Stimulated activated CD8-positive, alpha-beta memory T cell treated with anti-CD3 and anti-CD28 coated beads, Interleukin-15, amount 100 ng/mL, for 1 hour (primary cell): ENCODE results near the gene MORF4L1.
"Not testable (repeated sequence)": the region's sequence is repeated elsewhere in the genome, so short reads cannot be mapped to it uniquely, and the experiment has no call there.

Experiments
- DNase-seq: peaks from one replicate; pipeline ENCODE4 v3.0.0-alpha.2; 2020; ENCODE audit warnings: low read depth

Gene MORF4L1

DNA sequence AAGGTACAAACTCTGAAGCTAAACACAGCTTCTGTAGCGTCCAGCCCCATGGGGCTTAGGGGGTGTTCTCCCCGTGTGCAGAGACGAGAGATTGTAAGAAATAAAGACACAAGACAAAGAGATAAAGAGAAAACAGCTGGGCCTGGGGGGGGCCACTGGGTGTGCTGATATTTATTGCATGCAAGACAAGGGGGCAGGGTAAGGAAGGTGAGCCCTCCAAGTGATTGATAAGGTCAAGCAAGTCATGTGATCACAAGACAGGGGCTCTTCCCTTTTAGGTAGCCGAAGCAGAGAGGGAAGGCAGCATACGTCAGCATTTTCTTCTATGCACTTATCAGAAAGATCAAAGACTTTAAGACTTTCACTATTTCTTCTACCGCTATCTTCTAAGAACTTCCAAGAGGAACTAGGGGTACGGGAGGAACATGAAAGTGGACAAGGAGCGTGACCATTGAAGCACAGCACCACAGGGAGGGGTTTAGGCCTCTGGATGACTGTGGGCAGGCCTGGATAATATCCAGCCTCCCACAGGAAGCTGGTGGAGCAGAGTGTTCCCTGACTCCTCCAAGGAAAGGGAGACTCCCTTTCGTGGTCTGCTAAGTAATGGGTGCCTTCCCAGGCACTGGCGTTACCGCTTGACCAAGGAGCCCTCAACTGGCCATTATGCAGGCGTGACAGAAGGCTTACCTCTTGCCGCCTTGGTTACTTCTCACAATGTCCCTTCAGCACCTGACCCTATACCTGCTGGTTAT lies 29.8 kb downstream of the MORF4L1 start:
- not testable (repeated sequence) for DNase-seq

DNA sequence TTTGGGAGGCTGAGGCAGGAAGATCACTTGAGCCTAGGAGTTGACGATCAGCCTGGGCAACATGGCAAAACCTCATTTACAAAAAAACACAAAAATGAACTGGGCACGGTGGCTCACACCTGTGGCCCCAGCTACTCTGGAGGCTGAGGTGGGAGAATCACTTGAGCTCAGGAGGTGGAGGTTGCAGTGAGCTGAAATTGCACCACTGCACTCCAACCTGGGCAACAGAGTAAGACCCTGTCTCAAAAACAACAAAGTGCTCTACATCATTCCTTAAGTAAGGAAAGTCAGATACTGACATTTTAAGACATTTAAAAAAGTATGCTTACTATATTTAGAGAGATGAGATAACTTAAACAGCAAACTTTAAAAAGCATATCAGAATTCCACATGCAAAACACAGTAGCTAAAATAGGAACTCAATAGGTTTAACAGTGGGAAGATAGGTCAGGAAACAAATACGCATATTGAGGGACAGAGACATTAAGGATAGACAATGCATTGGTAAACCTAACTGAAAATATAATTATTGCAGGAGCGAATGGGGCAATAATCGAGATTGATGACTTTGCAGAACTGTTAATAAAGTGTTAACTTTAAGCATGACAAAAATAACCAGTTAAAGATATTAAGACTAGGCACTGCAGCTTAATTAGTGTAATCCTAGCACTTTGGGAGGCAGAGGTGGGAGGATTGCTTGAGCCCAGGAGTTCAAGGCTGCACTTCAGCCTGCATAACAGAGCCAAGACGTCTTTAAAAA lies 32.1 kb downstream of the MORF4L1 start:
- DNase-seq: no peak

DNA sequence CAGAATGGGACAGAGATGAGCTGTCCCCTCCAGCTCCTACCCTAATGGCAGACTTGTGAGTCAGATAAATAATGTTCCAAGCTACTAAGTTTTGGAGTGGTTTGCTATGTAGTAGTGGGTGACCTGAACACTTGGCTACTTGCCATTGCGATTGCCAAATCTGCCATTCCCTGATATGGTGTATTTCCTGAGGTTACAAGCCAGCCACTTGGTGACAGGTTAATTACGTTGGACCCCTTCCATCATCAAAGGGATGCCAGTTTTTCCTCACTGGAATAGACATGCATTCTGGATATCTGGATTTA lies 33.6 kb downstream of the MORF4L1 start:
- DNase-seq: no peak

DNA sequence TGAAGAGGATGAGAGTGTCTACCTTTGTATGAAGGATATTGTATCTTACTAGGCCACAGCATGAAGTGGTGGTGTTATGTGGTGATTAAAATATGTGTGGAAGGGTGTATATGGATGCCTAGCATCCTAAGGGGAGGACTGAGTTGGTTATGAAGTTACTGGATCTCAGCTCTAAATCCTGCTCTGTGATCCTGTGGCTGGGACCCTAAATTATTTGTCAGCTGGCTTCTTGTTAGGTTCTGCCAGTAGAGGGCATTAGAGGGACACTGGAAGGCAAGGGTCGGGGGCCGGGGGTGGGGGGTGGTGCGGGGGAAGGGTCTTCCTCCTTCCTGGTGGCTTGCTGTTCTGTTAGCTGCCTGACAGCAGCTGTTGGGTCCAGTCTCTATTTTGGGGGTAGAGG lies 34.9 kb downstream of the MORF4L1 start:
- no peak for DNase-seq

DNA sequence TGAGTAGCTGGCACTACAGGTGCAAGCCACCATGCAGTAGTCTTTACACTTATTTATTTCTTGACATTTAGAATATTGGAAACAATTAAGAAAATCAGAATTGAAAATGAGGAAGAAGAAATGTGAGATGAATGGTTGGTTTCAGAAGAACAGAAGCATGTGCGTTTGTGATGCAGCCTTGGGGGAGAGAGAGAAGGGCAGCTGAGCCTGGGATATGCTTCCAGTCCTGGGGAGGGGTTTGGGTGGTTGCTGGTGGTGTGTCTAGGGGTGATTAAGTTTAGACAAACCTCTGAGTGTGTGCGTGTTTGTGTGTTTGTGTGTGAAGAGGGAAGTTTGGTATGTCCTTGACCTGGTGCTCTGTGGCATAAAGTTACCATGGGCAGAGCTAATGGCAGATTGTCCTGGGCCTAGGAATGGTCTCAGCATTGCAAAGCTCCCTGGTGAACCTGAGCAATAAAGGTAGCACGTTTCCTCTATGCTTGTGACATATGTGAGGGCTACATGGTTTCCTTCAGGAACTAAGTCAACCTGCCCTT lies 36.5 kb downstream of the MORF4L1 start:
- DNase-seq: no peak

DNA sequence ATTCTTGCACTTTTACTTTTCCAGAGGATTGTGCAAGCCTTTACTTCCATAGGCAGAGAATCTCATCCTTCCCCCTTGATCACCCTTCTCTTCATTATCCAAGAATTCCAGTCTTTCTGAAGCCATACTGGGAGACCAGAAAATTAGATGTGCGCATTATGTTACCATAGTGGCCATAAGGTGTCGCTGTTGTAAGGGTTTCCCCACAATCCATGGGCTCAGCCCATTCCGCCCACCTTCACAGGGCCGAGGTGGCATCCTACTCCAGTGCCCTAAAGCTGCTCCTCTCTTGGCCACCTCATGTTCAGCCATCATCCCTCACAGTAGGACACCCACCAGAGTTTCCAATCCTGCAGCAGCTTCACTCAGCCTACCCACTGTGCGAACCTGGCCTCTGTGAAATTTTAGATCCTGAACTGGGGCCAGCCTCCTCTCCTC lies 37.1 kb downstream of the MORF4L1 start:
- DNase-seq: no peak

DNA sequence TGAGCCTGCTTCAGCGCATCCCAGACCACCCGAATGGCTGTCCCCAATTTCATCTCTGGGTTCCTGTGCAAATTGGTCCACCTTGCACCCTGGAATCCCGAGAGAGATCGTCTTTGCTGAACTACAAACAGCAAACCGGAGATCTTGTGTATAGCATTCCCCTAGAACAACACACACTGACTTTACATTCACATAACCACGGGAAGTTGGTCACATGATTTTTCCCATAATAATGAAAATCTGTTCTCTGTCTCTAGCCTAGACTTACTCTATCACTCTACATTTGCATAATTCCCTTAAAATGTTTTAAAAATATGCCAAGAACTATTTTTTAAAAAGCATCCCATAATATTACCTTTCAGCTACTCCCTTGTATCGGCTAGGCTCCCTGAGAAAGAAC lies 37.6 kb downstream of the MORF4L1 start:
- DNase-seq: no peak

DNA sequence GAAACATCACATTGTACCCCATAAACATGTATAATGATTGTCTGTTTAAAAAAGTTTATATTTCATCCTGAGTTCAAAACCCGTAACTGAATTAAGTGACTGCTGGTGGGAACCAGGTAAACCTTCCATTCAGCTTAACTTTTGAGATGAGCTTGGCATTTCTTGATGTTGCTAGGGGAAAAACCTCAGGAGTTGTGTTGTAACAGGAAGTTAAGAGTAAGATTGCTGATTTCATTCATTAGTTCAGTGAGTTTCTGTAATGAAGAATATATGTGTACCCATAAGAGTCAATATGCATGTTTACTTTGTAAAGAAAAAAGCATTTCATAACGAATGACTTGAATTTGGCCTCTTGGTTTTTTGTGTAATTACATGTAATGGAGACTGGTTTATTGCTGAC lies 39.6 kb downstream of the MORF4L1 start:
- DNase-seq: no peak

DNA sequence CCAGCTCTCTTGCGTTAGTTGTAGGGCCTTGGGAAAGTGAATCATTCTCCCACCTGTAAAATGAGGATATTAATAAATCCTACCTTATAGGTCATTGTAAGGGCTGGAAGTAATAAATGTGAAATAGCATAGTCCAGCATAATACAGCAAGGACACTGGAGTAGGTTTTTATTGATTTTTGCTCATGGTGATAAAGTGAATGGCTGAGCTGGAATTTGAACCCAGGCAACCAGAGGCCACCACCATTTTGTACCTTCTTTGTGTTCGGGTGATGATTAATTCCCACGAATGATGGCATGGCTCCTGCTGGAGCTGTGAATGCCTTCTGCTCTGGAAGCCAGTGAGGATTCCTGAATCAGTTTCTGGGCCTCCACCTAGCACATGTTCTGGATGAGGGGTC lies 40.3 kb downstream of the MORF4L1 start:
- no peak for DNase-seq

DNA sequence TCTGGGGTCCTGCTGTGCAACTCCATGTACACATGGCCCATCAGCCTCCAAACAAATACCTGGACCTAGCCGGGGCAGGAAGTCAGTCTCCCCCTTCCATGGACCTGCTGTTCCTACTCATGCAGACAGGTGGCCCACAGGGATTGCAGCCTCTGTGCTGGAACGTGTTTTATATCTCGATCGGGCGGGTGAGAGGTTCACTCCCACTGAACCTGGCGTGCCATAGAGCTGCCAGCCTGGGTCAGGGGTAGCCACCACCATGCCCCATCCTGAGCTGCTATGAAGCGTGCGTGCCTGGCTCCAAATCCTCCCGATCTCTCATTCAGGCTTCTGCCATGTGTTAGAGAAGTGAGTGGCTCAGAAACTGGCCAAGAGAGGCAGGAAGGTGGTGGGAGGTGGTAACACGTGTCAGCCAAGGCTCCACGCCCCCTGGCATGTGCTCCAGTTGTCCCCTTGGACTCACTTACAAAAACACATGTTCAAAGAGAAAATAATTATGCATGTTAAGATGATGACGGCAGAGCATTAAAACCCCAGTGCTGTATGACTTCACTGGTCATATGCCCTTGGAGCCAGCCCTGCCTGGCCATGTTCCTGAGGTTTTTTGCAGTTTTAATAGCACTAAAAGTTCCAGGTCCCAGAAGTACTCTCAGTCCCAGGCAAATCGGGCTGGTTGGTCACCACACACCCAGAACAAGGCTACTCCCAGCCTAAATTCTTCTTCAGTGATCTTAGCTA lies 41.5 kb downstream of the MORF4L1 start:
- no peak for DNase-seq

DNA sequence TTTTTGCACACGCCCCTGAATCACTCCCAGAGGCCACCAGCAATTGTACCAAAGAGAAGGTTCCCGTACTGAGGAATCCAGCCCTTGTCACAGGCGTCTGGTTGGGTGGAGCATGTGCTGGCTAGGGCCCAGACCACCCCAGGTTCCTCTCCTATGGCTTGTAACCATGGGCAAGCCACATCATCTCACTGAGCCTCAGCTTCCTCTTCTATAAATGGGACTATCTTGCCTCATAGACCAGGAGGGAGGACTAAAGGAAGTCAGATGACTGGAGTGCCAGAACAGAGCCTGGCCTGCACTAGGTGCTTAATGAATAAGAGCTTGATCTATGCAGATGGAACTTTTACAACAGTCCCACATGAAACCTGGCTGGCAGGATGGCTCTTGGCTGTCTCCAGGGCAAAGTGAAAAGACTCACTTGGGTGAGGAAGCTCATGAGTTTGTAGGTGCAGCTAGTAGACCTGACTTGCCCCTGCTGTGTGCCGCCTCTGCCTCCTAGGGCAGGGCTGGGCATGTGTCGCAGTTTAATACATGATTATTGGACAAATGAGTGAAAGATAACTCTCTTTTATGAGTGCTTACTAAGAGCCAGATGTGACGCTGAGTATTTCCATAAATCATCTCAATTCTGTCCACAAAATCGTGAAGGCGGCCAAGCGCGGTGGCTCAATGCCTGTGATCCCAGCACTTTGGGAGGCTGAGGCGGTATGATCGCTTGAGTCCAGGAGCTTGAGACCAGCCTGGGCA lies 42.8 kb downstream of the MORF4L1 start:
- DNase-seq: no peak

DNA sequence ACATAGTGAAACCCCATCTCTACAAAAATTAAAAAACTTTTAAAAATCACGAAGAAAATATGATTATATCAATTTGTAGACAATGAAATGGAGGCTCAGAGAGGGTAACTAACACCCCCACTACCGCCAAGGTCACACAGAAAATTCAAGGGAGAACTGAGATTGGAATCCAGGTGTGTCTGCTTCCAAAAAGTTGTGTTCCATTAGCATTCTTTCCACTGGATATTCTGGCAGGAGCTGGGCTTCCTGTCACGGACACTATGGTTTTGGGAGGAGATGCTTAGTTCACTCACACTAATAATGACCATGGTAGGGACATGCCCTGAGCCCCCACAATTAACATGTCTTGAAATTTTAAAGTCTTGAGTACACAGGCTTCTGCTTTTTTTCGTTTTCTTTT lies 43.4 kb downstream of the MORF4L1 start:
- no peak for DNase-seq

DNA sequence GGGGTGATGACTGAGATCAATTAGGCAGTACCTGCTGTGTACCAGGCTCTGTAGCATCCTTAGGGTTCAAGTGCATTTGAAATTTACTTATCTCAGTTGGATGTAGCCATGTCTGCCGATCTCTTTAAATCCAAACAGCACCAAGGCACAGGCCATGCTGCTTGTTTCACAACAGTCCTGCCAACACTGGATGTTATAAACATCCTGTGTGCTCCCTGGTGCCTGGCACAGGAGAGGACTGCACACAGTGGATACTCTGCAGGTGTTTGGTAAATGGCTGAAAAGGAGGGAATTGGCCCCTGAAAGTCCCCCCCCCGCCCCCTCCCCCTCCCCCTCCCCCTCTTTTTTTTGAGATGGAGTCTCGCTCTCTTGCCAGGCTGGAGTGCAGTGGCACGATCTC lies 45.2 kb downstream of the MORF4L1 start:
- no peak for DNase-seq

DNA sequence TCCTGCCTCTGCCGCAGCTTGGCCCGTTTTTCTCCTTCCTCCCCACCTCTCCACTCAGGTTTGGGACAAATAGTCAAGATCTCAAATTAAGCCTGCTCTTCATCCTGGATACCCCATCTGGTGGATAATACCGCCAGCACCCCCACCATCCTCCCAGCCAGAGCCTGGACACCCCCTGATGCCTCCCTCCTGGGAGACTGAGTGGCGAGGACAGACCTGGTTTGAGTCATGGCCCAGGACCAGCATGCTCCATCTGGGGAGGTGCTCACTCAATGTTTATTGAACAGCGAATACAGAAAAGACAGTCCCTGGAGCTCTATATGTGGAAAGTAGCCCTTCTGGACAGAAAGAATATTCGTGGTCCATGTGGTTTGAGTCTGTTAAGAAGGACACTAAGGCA lies 48.8 kb downstream of the MORF4L1 start:
- DNase-seq: no peak

DNA sequence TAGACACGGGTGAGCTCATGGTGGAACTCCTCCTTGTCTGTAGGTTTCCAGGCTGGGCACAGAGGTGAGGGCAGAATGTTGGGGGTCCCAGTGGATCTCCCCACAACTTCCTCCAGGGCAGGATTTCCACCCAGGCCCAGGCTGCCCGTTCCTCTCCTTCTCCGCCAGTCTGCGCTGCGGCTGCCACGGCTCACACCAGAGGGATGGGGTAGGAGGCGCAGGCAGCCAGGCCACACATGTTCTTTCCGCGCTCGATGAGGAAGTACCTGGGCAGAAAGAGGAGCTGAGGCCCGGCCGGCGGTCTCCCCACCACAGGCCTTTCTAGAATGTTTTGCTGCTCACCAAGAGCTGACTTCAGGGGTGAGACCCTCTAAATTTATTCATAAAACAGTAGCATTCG lies 49.2 kb downstream of the MORF4L1 start:
- DNase-seq: no peak

DNA sequence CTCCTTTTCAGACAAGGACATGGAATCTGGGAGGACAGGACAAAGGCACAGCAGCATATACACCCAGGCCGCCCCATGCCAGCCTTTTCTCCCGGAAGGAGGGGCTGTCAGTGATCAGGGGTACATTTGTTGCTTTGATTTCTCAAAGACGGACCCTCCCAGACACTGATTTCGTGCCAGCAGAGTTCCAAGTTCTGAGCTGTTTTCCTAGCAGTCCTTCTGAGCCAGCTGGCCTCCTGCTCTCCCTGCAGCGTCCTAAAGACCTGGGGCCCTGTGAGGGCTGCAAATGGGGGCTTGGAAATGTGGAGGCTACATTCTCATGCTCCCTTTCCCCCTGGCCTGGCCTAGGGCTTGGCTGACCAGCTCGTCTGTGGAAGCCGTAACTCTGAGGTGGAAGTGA lies 49.8 kb downstream of the MORF4L1 start:
- no peak for DNase-seq

DNA sequence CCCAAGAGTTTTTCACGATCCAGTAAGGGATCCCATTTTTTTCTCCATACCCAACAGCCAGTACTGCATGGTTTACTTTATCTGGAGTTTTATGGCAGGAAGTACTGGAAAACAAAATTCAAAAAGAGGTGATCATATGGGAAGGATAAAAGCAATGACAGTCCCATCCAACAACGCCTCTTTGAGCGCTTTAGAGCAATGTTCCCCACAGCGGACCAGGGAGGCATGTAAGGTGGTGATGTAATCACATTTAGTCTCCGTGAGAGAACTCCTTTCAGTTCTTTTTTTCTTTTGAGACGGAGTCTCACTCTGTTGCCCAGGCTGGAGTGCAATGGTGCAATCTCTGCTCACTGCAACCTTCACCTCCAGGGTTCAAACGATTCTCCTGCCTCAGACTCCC lies 50.3 kb downstream of the MORF4L1 start:
- no peak for DNase-seq

DNA sequence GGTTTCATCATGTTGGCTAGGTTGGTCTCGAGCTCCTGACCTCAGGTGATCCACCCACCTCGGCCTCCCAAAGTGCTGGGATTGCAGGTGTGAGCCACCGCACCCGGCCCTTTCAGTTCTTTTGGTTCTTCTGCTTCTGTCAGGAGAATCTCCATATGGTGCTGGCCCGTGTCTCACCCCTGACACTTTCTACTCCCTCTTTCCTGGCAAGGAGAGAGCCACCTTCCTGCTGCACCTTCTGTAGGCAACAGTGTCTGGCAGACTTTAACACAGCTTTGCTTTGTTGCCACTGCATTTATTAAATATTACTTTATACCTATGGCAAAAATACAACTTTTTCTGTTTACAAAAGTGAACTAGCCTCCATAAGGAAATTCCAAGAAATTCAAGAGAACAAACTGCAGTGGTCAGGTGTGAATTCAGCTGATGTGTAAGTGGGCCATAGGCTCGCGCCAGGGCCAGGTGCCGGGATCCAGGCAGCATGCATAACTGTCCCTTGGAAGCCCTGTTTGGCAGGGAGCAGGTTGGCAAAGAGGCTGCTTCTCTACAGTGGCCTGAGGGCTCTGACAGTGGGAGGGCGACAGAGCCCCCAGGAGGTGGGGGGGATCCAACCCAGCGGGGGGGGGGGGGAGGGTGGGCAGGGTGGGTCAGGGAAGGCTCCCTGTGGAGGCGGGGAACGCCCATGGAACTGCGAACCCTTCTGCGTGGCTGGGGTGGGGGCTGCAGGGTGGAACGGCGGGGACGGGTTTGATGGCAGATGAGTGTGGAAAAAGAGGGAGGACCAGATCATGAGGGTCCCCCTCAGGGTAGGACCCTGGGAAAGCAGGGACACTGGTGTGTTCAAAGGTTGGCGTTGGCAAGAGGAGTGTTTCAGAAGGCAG lies 51.0 kb downstream of the MORF4L1 start:
- DNase-seq: no peak

DNA sequence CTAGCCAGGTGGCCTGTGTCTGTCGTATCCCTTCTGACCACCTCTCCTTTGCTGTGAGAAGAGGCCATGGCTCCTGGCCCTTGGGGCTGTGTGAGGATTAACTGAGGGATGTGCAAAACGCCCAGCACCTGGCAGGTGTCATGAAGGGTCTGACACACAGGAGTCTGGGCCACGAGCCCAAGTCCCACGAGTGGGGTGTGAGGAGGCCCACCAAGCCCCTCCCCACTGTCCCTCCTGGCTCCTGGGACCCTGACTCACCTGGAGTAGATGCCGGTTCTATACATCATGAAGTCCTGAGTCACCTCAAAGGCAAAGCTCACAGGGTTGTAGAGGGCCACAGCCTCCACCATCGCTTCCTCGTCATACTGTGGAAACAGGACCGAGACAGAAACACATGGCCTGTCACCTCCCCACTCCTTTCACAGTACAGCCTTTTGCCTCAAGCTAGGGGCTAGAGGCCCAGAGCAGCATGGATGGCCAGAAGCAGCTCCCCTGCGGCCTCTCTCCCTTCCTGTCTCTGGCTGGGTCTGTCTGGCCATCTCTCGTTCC lies 52.5 kb downstream of the MORF4L1 start:
- no peak for DNase-seq

DNA sequence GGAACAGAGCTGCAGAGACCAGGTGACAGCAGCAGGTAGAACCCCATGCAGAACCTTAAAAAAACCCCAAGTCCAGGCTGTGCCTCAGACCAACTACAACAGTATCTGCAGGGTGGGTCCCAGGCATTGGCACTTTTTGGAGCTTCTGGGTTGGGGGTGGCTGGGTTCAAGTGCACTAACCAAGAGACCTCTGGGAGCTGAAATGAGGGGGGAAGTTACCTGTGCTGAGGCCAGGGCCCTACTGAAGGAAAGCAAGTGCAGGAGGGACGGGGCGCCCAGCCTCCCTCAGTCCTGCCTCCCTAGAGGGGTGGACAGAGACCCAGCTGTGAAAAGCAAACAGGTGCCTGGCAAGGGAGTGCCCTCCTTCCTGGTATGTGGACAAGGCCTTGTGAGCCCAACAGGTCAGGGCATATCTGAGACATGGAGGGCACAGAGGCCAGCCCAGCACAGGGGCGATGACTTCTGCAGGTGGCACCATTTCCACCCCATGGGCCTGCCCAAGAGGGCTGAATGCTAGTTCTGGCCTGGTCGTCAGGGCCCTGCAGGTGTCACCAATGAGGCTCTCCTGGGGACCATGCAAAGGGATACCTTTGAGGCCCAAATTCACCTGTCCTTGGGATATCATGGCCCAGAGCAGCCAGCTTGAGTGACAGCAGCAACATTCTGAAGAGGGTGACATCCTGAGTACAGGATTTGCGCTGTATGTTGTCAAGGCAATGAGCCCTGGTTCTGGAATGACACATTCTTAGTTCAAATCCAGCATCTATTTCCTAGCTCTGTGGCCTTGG lies 53.5 kb downstream of the MORF4L1 start:
- no peak for DNase-seq
